Breast epithelium (tissue), 3 donors: ENCODE measurements around the gene DHRS7B.

Experiments used
- POLR2A ChIP-seq: fragments of 450-650 bp; IDR thresholded peaks from one replicate; pipeline ENCODE4 v1.6.1; 2016; ENCODE audit warnings: antibody characterized with exemption, mild to moderate bottlenecking, moderate library complexity
- POLR2AphosphoS5 ChIP-seq, 3 donors: sonication (generic); formaldehyde crosslinking; IDR thresholded peaks; one replicate each; pipeline ENCODE4 v1.6.1; 2017; ENCODE audit warnings: antibody characterized with exemption in 3 of 3
- TF ChIP-seq, protein P1 (sequence below), 3 donors: fragments of 450-650 bp; IDR thresholded peaks; one replicate each; pipeline ENCODE4 v1.5.1; 2016 to 2017; ENCODE audit warnings: antibody characterized with exemption in 3 of 3, mild to moderate bottlenecking in 3 of 3, moderate library complexity in 3 of 3

DNA sequence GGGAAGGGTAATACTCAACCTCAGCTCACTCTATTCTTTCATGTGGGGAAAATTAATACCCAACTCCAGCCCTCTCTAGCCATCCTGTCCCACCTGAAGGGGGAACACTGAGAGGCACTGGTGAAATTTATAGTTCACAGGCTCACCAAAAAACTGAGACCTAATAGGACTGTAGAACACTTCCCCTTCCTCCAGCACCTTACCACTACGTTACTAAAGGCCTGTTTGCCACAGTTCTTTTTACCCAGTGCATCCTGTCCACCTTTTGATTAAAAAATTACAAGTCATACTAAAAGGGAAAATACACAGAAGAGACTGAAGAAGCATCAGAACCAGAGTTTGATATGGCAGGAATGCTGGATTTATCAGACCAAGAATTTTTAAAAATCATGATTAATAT is 26.0 kb downstream of the DHRS7B start:
- TF ChIP-seq, protein P1, sequence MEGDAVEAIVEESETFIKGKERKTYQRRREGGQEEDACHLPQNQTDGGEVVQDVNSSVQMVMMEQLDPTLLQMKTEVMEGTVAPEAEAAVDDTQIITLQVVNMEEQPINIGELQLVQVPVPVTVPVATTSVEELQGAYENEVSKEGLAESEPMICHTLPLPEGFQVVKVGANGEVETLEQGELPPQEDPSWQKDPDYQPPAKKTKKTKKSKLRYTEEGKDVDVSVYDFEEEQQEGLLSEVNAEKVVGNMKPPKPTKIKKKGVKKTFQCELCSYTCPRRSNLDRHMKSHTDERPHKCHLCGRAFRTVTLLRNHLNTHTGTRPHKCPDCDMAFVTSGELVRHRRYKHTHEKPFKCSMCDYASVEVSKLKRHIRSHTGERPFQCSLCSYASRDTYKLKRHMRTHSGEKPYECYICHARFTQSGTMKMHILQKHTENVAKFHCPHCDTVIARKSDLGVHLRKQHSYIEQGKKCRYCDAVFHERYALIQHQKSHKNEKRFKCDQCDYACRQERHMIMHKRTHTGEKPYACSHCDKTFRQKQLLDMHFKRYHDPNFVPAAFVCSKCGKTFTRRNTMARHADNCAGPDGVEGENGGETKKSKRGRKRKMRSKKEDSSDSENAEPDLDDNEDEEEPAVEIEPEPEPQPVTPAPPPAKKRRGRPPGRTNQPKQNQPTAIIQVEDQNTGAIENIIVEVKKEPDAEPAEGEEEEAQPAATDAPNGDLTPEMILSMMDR (IDR thresholded peaks at IDR 0.05) = no peak
- TF ChIP-seq POLR2A (no peak), POLR2AphosphoS5 (IDR thresholded peaks at IDR 0.05) (no peak)
